GM18868 (cell line): Measurements from ENCODE around the gene SMAGP.
"Not testable (repeated sequence)": the region's sequence is repeated elsewhere in the genome, so short reads cannot be mapped to it uniquely, and the experiment has no call there.

Experiments
- ATAC-seq: cut with Tn5 transposase; IDR thresholded peaks from one replicate; pipeline ENCODE4 v1.9.1; 2021; ENCODE audit warnings: mild to moderate bottlenecking, moderate library complexity; ENCODE audit not compliant: unreplicated experiment

Gene SMAGP

DNA sequence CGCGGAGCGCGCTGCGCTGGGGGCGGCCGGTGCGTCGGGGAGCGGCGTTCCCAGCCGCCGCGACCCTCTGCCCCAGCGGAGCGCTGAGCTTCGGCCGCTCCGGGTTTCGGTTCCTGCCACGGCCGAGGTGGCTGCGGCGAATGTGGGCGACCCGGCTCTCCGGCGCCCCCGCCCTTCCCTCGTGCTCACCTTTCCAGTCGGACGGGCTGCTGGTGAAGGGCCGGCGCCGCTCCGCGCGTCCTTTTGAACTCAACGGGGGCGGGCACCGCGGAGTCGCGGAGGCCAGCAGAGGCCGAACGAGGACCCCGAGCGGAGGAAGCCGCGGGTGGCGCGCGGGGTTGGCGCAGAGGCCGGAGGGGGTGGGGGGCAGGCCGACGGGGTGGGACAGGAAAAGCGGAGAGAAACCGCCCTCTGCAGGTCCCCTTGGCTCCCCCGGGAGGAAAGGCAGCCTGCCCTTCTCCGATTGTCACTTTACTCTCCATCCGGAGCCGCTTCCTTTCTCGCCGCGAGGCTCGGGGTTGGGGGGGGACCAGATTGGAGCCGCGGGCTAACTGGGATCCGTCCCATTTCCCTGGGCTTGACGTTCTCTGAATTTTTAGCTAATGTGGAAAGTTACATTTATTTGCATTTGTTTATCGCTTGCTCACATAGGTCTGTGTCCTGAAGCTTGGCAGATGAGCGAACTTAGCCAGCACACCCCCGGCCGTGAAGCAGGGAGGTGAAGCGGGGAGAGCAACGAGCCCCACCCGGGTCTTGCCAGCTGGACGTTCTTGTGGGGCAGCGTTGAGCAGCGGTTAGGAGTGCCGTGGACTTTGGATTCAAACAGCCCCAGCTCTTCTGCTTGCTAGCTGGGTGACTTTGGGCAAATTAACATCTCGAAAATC is at the start of gene SMAGP:
Gene SMAGP (minus strand): TSS at position 349 of the 884 bp plus-strand sequence. CDS start 1,137 bp downstream, outside the sequence.
- peak; percentile 61 for ATAC-seq

- peak; percentile 51 for ATAC-seq
These were observed 48.8 kb upstream of the SMAGP start for GRCh38 chr12:51318846-51319599.

- ATAC-seq = not testable (repeated sequence)
These were observed 48.0 kb upstream of the SMAGP start for GRCh38 chr12:51318057-51318806.

- ATAC-seq = no peak
These were observed 41.2 kb upstream of the SMAGP start for GRCh38 chr12:51311389-51311788.

- no peak for ATAC-seq
These were observed 37.7 kb upstream of the SMAGP start for GRCh38 chr12:51307655-51308593.

- ATAC-seq = no peak
These were observed 36.3 kb upstream of the SMAGP start for GRCh38 chr12:51306507-51306906.

- ATAC-seq = not testable (repeated sequence)
These were observed 30.6 kb upstream of the SMAGP start for GRCh38 chr12:51300768-51301167.

- no peak for ATAC-seq
These were observed 25.4 kb upstream of the SMAGP start for GRCh38 chr12:51295651-51296050.

- not testable (repeated sequence) for ATAC-seq
These were observed 23.9 kb upstream of the SMAGP start for GRCh38 chr12:51294097-51294496.

DNA sequence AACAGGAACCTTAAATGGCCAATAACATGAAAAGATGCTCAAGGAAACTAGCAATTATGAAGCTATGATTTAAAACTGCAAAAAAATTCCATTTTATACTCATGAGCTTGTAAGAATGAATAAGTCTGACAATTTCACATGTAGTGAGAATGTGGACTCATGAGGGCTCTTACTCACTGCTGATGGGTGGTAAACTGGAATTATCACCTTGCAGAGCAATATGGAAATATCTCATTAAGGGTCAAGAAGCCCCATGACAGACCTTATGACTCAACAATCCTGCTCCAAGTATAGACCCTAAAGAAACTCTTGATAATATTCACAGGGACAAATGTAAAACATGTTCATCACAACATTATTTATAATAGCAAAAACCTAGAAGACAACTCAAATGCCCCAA is 23.5 kb upstream of the SMAGP start:
- no peak for ATAC-seq

DNA sequence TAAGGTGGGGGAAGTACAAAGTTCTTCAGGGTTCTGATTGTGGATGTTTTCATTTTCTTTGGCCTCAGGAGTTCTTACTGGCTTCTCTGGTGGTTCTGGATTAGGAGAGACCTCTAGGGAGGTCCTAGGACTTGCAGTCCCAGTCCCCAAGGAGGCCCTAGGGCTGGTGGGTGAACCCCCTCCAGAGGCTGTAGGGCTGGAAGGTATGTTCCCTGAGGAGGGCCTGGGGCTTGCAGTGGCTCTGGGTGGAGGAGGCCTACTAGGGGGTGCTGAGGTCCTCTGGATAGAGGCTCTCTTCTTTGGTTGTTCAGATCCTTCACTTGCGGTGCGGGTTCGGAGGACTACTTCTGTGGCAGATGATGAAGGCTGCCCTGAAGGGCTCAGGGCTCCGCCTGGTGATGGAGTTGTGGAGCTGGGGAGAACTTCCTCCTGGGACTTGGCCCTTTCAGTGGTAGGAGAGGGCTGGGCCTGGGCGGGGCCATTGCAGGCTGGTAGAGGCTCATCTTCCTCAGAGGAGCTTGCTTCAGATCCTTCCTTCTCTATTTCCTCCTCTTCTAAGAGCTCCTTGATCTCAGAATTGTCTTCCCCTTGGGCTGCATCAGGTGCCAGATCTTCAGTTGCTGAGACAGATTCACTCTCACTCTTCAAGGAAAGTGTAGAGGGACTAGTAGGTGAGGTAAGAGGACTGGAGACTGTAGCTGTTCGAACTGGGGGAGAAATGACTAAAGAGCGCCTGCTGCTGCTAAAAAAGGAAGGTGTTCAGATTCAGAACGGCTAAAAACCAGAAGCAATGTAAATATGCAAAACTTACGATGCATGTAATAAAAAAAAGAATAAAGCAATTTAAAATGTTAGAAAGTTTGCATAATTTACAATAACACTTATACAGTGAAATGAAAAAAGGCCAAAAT is 21.6 kb upstream of the SMAGP start:
- ATAC-seq = not testable (repeated sequence)

- no peak for ATAC-seq
These were observed 15.6 kb upstream of the SMAGP start for GRCh38 chr12:51285843-51286242.

DNA sequence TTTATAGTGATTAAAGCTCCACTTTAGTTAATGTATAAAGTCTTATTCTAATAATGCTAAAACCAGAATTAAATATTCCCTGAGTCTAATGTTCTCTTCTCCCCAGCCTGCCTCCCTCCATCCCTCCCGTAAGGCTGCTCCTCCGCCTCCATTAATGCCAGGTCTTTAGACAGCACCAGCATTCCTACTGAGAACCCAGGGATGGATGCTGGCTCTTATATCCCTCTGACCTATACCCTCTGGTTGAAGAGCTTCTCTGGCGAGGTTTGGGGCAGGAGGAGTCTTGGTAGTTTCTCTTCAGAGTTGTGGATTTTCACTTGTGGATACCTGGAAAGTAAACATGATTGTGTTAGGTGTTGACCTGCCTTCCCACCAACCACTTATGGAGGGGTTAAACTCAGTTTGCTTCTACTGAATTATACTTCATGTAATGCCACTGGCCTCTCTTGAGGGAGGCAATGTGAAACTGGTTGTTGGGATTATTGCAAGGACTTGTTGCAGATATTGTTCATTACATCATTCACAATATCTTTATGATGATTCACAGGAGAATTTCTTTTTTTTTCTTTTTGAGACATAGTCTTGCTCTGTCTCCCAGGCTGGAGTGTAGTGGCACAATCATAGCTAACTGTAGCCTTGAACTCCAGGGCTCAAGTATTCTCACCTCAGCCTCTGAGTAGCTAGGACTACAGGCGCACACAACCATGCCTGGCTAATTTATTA is 11.1 kb upstream of the SMAGP start:
- ATAC-seq = no peak

GRCh38 chr12:51275088-51275487 is 4.9 kb upstream of the SMAGP start:
- ATAC-seq = no peak

GRCh38 chr12:51272810-51273209 is 2.6 kb upstream of the SMAGP start:
- ATAC-seq = not testable (repeated sequence)

- ATAC-seq = no peak
These were observed 820 bp upstream of the SMAGP start for GRCh38 chr12:51270951-51271518.

GRCh38 chr12:51269174-51270066 is 795 bp downstream of the SMAGP start:
- ATAC-seq = no peak
